ENCODE results near the gene SEMA6A.

SEMA6A gene

GRCh38 chr5:116576053-116576713, 1.6 kb upstream of the SEMA6A start:
- no peak for DNase-seq

GRCh38 chr5:116575326-116576052, 866 bp upstream of the SEMA6A start:
- DNase-seq = no peak

GRCh38 chr5:116573702-116574366, 789 bp downstream of the SEMA6A start:
- no peak for DNase-seq

GRCh38 chr5:116573279-116573701, 1.3 kb downstream of the SEMA6A start:
- no peak for DNase-seq

GRCh38 chr5:116572350-116573278, 2.0 kb downstream of the SEMA6A start:
- DNase-seq = no peak

GRCh38 chr5:116571568-116572349, 2.9 kb downstream of the SEMA6A start:
- no peak for DNase-seq

GRCh38 chr5:116569999-116570398, 4.6 kb downstream of the SEMA6A start:
- no peak for DNase-seq

- DNase-seq = no peak
These were observed 7.5 kb downstream of the SEMA6A start for GRCh38 chr5:116567106-116567505.

- no peak for DNase-seq
These were observed 8.4 kb downstream of the SEMA6A start for GRCh38 chr5:116566251-116566650.

- no peak for DNase-seq
These were observed 9.7 kb downstream of the SEMA6A start for GRCh38 chr5:116564756-116565490.

GRCh38 chr5:116564312-116564711, 10.3 kb downstream of the SEMA6A start:
- no peak for DNase-seq

GRCh38 chr5:116563736-116564308, 10.8 kb downstream of the SEMA6A start:
- DNase-seq = no peak

- DNase-seq = no peak
These were observed 12.0 kb downstream of the SEMA6A start for GRCh38 chr5:116562669-116563068.

- no peak for DNase-seq
These were observed 13.0 kb downstream of the SEMA6A start for GRCh38 chr5:116561658-116562057.

- DNase-seq = no peak
These were observed 14.9 kb downstream of the SEMA6A start for GRCh38 chr5:116559673-116560164.

- no peak for DNase-seq
These were observed 15.4 kb downstream of the SEMA6A start for GRCh38 chr5:116559239-116559638.

- no peak for DNase-seq
These were observed 16.9 kb downstream of the SEMA6A start for GRCh38 chr5:116557669-116558271.

GRCh38 chr5:116554764-116555163, 19.9 kb downstream of the SEMA6A start:
- DNase-seq = no peak

- DNase-seq = no peak
These were observed 21.3 kb downstream of the SEMA6A start for GRCh38 chr5:116553366-116553765.

- DNase-seq = no peak
These were observed 24.5 kb downstream of the SEMA6A start for GRCh38 chr5:116550082-116550481.

Data from GOT3 (cell line).